Osteocyte (in vitro differentiated cells): Measurements from ENCODE around the gene MARK1. TPM values are rescaled to one million over a fixed set of nuclear protein-coding genes. Genes with fewer than 3 reads are reported as not detected.

ENCODE experiments used
- DNase-seq: peaks from one replicate; pipeline ENCODE4 v3.0.0; 2021; ENCODE audit warnings: mixed read lengths; ENCODE audit not compliant: unreplicated experiment; ENCODE audit errors: extremely low spot score
- H3K27ac Mint-ChIP-seq: one replicate; pipeline ENCODE4 v1.8.0; 2021; ENCODE audit warnings: mild to moderate bottlenecking, mixed read lengths; ENCODE audit not compliant: unreplicated experiment
- H3K27me3 Mint-ChIP-seq: one replicate; pipeline ENCODE4 v1.8.0; 2021; ENCODE audit warnings: mixed read lengths; ENCODE audit not compliant: unreplicated experiment
- H3K36me3 Mint-ChIP-seq: one replicate; pipeline ENCODE4 v1.8.0; 2021; ENCODE audit warnings: mixed read lengths; ENCODE audit not compliant: unreplicated experiment
- H3K4me1 Mint-ChIP-seq: one replicate; pipeline ENCODE4 v1.8.0; 2021; ENCODE audit warnings: mixed read lengths; ENCODE audit not compliant: unreplicated experiment
- H3K4me3 Mint-ChIP-seq: one replicate; pipeline ENCODE4 v1.8.0; 2021; ENCODE audit warnings: mild to moderate bottlenecking, moderate library complexity, mixed read lengths; ENCODE audit not compliant: unreplicated experiment
- H3K9me3 Mint-ChIP-seq: one replicate; pipeline ENCODE4 v1.8.0; 2021; ENCODE audit warnings: mixed read lengths; ENCODE audit not compliant: unreplicated experiment
- total RNA-seq: library from RNA; stranded (reverse); gene quantifications from 2 replicates; pipeline ENCODE4 v1.2.1, GENCODE V29; 2021
- TF ChIP-seq, protein P1 (sequence below): fragments of 200-600 bp; sonication (generic); IDR thresholded peaks from 2 replicates; pipeline ENCODE4 v1.5.0; 2021; ENCODE audit warnings: antibody characterized with exemption, mild to moderate bottlenecking, moderate library complexity

The MARK1 gene
- total RNA-seq, 1 donor from 2014 or later = 1.2 TPM

DNA sequence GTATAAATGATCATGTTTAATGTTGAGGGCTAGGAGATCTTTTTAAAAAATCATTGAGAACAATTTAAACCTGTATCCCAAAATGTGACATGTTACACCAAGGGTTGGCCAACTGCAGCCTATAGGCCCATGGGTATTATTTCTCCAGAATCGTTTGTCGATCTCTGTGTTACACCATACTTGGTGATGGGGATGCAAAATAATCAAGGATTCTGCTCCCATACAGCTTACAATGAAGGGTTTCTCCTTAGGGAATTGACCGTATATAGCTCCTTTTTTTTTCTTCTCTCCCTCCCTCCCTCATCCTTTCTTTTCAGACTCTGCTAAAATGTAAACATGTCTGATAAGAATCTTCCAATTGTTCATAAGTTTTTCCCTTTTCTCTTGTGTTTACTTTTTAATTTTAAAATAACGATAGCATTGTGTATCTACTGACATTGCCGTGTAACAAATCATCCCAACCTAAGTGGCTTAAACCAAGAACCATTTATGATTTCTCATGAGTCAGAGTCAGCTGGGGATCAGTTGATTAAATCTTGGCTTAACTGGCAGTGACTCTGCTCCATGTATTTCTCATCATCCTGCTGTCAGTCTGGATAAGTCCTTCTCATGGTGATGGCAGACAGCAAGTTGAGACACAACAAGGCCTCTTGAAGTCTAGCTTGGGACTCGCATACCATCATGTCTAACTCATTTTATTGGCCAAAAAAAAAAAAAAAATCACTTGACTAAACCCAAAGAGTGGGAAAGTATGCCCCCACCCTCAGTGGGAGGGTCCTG lies 48.0 kb downstream of the MARK1 start:
- no peak overlapping the region for H3K27ac Mint-ChIP-seq

DNA sequence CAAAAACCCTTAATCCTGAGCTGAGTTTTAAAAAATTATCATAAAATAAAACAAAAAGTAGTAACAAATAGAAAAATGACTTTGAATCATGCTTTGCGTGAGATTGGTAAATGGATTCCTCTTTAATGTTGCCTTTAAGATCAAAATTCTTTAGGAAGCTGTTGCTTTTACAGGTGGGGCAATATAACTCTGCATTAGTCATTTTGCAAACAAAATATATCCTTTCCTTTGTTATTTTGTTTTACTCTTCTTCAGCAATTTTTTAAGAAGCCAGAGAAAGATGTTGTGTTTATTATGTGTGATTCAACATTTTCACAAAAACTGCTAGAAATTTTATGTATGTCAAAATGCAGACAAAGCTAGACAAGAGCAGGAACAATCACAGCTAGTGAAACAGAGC lies 50.0 kb downstream of the MARK1 start:
- Mint-ChIP-seq H3K36me3 (peaks cover 2% of the 10 kb centered on the region), H3K9me3 (peaks cover 17% of the 10 kb centered on the region), H3K4me3 (no peak overlapping the region), H3K27ac (no peak overlapping the region), H3K4me1 (no peaks in the 10 kb centered on the region), H3K27me3 (no peaks in the 10 kb centered on the region)
- DNase-seq = no peak
- TF ChIP-seq, protein P1, sequence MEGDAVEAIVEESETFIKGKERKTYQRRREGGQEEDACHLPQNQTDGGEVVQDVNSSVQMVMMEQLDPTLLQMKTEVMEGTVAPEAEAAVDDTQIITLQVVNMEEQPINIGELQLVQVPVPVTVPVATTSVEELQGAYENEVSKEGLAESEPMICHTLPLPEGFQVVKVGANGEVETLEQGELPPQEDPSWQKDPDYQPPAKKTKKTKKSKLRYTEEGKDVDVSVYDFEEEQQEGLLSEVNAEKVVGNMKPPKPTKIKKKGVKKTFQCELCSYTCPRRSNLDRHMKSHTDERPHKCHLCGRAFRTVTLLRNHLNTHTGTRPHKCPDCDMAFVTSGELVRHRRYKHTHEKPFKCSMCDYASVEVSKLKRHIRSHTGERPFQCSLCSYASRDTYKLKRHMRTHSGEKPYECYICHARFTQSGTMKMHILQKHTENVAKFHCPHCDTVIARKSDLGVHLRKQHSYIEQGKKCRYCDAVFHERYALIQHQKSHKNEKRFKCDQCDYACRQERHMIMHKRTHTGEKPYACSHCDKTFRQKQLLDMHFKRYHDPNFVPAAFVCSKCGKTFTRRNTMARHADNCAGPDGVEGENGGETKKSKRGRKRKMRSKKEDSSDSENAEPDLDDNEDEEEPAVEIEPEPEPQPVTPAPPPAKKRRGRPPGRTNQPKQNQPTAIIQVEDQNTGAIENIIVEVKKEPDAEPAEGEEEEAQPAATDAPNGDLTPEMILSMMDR = no peak

More for the DNA sequence above, 48.0 kb downstream of the MARK1 start:
- Mint-ChIP-seq H3K27me3 (no peaks in the 10 kb centered on the region), H3K9me3 (peaks cover 19% of the 10 kb centered on the region), H3K4me3 (no peak overlapping the region), H3K4me1 (no peaks in the 10 kb centered on the region), H3K36me3 (peaks cover 3% of the 10 kb centered on the region)
- DNase-seq = no peak
- TF ChIP-seq, protein P1 = no peak

DNA sequence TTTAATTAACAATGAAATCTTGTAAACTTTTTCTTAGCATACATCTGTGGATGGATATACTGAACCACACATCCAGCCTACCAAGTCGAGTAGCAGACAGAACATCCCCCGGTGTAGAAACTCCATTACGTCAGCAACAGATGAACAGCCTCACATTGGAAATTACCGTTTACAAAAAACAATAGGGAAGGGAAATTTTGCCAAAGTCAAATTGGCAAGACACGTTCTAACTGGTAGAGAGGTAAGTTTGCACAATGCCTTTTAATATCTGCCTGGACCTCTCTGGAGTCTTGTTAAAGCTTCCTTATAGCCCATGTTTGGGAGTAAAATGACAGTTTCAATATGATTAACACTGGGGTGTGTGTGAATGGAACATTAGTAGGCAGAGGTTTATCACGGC lies 51.4 kb downstream of the MARK1 start:
- H3K27ac Mint-ChIP-seq = no peak overlapping the region
- DNase-seq = no peak
- no peak overlapping the region for H3K4me3 Mint-ChIP-seq
- H3K27me3 Mint-ChIP-seq = no peaks in the 10 kb centered on the region
- TF ChIP-seq, protein P1 = no peak
- no peaks in the 10 kb centered on the region for H3K4me1 Mint-ChIP-seq
- no peaks in the 10 kb centered on the region for H3K36me3 Mint-ChIP-seq
- peaks cover 10% of the 10 kb centered on the region for H3K9me3 Mint-ChIP-seq

DNA sequence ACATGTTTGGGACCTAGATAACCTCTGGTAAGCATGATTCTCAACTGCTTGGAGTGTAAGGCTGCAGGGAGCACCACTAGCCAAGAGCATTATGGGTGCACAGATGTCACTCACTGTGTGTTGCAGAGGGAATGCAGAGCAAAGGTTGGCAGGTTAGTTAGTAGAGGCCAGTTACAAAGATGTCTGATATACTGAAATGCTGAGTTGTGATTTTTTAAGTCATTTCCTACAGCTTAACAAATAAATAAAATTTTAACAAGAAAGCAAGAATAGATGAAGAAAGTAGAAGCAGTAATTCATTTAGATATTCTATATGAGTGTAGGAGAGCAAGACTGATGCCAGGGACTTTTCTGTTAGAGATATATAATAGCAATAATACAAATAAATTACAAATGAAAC lies 64.8 kb downstream of the MARK1 start:
- no peak for DNase-seq
- H3K27me3 Mint-ChIP-seq = no peaks in the 10 kb centered on the region
- TF ChIP-seq, protein P1 = no peak
- no peaks in the 10 kb centered on the region for H3K9me3 Mint-ChIP-seq
- no peaks in the 10 kb centered on the region for H3K36me3 Mint-ChIP-seq
- H3K4me1 Mint-ChIP-seq = no peaks in the 10 kb centered on the region
- H3K27ac Mint-ChIP-seq = no peak overlapping the region
- no peak overlapping the region for H3K4me3 Mint-ChIP-seq

DNA sequence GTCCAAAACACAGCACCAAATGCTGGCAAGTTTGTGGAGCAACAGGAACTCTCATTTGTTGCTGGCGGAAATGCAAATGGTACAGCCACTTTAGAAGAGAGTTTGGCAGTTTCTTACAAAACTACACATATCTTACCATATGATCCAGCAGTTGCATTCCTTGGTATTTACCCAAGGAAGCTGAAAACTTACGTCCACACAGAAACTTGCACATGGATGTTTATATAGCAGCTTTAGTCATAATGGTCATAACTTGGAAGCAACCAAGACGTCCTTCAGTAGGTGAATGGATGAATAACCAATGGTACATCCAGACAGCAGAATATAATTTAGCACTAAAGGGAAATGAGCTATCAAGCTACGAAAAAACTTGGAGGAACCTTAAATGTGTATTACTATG lies 66.4 kb downstream of the MARK1 start:
- Mint-ChIP-seq H3K9me3 (no peaks in the 10 kb centered on the region), H3K4me3 (no peak overlapping the region), H3K4me1 (peaks cover 2% of the 10 kb centered on the region), H3K36me3 (no peaks in the 10 kb centered on the region), H3K27me3 (no peaks in the 10 kb centered on the region), H3K27ac (no peak overlapping the region)
- TF ChIP-seq, protein P1 = no peak
- no peak for DNase-seq
